GM12878 (cell line): ENCODE measurements around the gene DCTN2. TPM values are rescaled to one million over a fixed set of nuclear protein-coding genes. Genes with fewer than 3 reads are reported as not detected.
A peak's percentile ranks its signal among the peaks of the same experiment; 100 is the strongest.

Experiments used
- ATAC-seq: fragments of 200-7000 bp; cut with Tn5 transposase; 3 replicates; pipeline ENCODE4 v1.9.1; 2020; ENCODE audit warnings: mild to moderate bottlenecking, moderate library complexity
- BruUV-seq: library from RNA; stranded (reverse); fragments of 400-500 nt; replicated peaks from 2 replicates; lab custom pipeline; 2021; lab: Mats Ljungman, UMichigan
- CTCF ChIA-PET: fragments of 300-600 bp; sonication (Branson Sonifier 250); formaldehyde crosslinking; extraction: SDS; loops from one replicate; lab custom pipeline; 2021; ENCODE audit warnings: inconsistent platforms; lab: Yijun Ruan, JAX
- POLR2A ChIA-PET: fragments of 350-600 bp; formaldehyde crosslinking; extraction: SDS; loops from one replicate; lab custom pipeline; 2021; ENCODE audit warnings: inconsistent platforms; lab: Charles Lee
- RAD21 ChIA-PET: fragments of 300-600 bp; sonication (Branson Sonifier 250); formaldehyde crosslinking; loops from one replicate; lab custom pipeline; 2023; ENCODE audit warnings: antibody characterized with exemption; ENCODE audit not compliant: unreplicated experiment; lab: Charles Lee
- SMC1A ChIA-PET: fragments of 300-600 bp; sonication (Branson Sonifier 250); formaldehyde crosslinking; loops from one replicate; lab custom pipeline; 2023; ENCODE audit not compliant: unreplicated experiment, uncharacterized antibody; lab: Charles Lee
- DNase-seq: peaks from one replicate; pipeline ENCODE4 v3.0.0-alpha.2; 2011; ENCODE audit warnings: low read depth, low spot score
- FAIRE-seq: peaks from 3 replicates; lab custom pipeline; 2011; peaks lifted over from hg19 to GRCh38; lab: Jason Lieb, UNC
- H2AFZ ChIP-seq: 2 replicates; pipeline ENCODE4 v1.6.0; 2011; ENCODE audit warnings: low read depth, low read length, control low read depth; ENCODE audit not compliant: control insufficient read depth
- H3K27ac ChIP-seq: 2 replicates; pipeline ENCODE4 v1.5.1; 2011; ENCODE audit warnings: control low read depth; ENCODE audit not compliant: control insufficient read depth, insufficient read depth
- H3K27me3 ChIP-seq, 2 experiments: replicated peaks in 1 of 2; 2 replicates each; pipeline versions ENCODE4 v1.6.0 to v1.6.1; 2011; ENCODE audit warnings: low read length in 1 of 2; ENCODE audit not compliant: control insufficient read depth in 2 of 2, insufficient read depth in 2 of 2
- H3K36me3 ChIP-seq, 2 experiments: 2 replicates each; pipeline ENCODE4 v1.5.1; 2011; ENCODE audit warnings: low read length in 1 of 2; ENCODE audit not compliant: control insufficient read depth in 2 of 2, insufficient read depth in 2 of 2
- H3K4me1 ChIP-seq: 2 replicates; pipeline ENCODE4 v1.6.1; 2011; ENCODE audit warnings: mild to moderate bottlenecking, low read length, moderate library complexity, mixed read lengths; ENCODE audit not compliant: control insufficient read depth, insufficient read depth
- H3K4me2 ChIP-seq: 2 replicates; pipeline ENCODE4 v1.6.0; 2011; ENCODE audit warnings: control low read depth; ENCODE audit not compliant: control insufficient read depth, insufficient read depth
- H3K4me3 ChIP-seq: fragments of 200-600 bp; sonication (generic); 2 replicates; pipeline ENCODE4 v1.5.1; 2016
- H3K79me2 ChIP-seq: 2 replicates; pipeline ENCODE4 v1.6.0; 2011; ENCODE audit warnings: low read length; ENCODE audit not compliant: control insufficient read depth, insufficient read depth
- H3K9ac ChIP-seq: 2 replicates; pipeline ENCODE4 v1.8.0; 2011; ENCODE audit warnings: low read length, control low read depth, mixed read lengths; ENCODE audit not compliant: control insufficient read depth, insufficient read depth
- H3K9me3 ChIP-seq: replicated peaks from 3 replicates; pipeline ENCODE4 v1.5.1; 2011; ENCODE audit warnings: mild to moderate bottlenecking, low read length; ENCODE audit not compliant: control insufficient read depth, insufficient read depth
- H4K20me1 ChIP-seq: 2 replicates; pipeline ENCODE4 v1.6.0; 2011; ENCODE audit not compliant: control insufficient read depth, insufficient read depth
- HDGF ChIP-seq: fragments of 450-650 bp; IDR thresholded peaks from 2 replicates; pipeline ENCODE4 v1.6.1; 2016; ENCODE audit warnings: antibody characterized with exemption
- KAT2A ChIP-seq: conservative IDR thresholded peaks from 2 replicates; pipeline ENCODE4 v1.6.1; 2011; ENCODE audit warnings: low read depth, low read length; ENCODE audit not compliant: control insufficient read depth
- POLR2A ChIP-seq: IDR thresholded peaks from 2 replicates; pipeline ENCODE4 v1.6.1; 2011; ENCODE audit warnings: low read depth, mild to moderate bottlenecking, low read length
- SUZ12 ChIP-seq: fragments of 200-600 bp; sonication (generic); IDR thresholded peaks from one replicate; pipeline ENCODE4 v1.6.1; 2018; ENCODE audit warnings: antibody characterized with exemption, mild to moderate bottlenecking; ENCODE audit not compliant: unreplicated experiment
- TCF12 ChIP-seq: IDR thresholded peaks from 2 replicates; pipeline ENCODE4 v1.6.1; 2011; ENCODE audit warnings: low read depth, mild to moderate bottlenecking, low read length
- WGBS: methylation state at CpG from one replicate; pipeline ENCODE4 v1.1.6; 2016; ENCODE audit warnings: low lambda C conversion rate; ENCODE audit not compliant: insufficient replicate concordance, insufficient coverage; ENCODE audit errors: missing lambda C conversion rate; 5-methylcytosine and 5-hydroxymethylcytosine counted together
- in situ Hi-C: fragments of 300-500 bp; cut with MboI; formaldehyde crosslinking; loops from 9 replicates; pipeline ENCODE4 v1.14.3; 2018; ENCODE audit warnings: mixed read lengths
- intact Hi-C: fragments of 100-400 bp; cut with micrococcal nuclease; formaldehyde crosslinking; loops from one replicate; pipeline ENCODE4 v1.14.2; 2022; ENCODE audit not compliant: unreplicated experiment
- polyA plus RNA-seq, 11 experiments: library from polyadenylated mRNA; depleted of rRNA in 4 of 11; unstranded in 6 of 11; stranded (reverse) in 5 of 11; fragments of >200 nt; fragmentation: Nextera tagmentation in 4 of 11; fragmentation: Illumina TruSeq in 1 of 11; extraction: Ambion mirVana in 4 of 11; extraction: Trizol in 1 of 11; gene quantifications; 1 replicate in 1 of 11; 2 replicates in 10 of 11; pipeline versions ENCODE4 v1.2.1 to v1.2.3, GENCODE V29; 2011 to 2016; ENCODE audit warnings: inconsistent platforms in 2 of 11, missing spikeins in 2 of 11, low read depth in 1 of 11
- total RNA-seq, 4 experiments: library from RNA; depleted of rRNA in 3 of 4; stranded (reverse); fragments of >200 nt in 3 of 4; fragmentation: Illumina TruSeq in 1 of 4; extraction: Trizol in 1 of 4; gene quantifications; 2 replicates each; pipeline versions ENCODE4 v1.2.1 to v1.2.3, GENCODE V29; 2013 to 2021

DCTN2 gene
- total and polyA plus RNA-seq, 10 of the 15 experiments (the other 5 are each of a cell fraction or from before 2014, with no cell fraction given) = 32.3 to 171 (median 100) TPM

GRCh38 chr12:57488402-57489156 lies 58.4 kb downstream of the DCTN2 start:
- in situ Hi-C loops = no loop called here
- H3K79me2 ChIP-seq = peaks cover 17% of the 10 kb centered on the region
- CTCF ChIA-PET = interaction anchor here (0.9 to 1.8 kb wide), 3 partner anchors 11 to 30 kb away, joined by 3 to 6 read pairs (median 5); no protein-coding TSS in a partner anchor

More at GRCh38 chr12:57488402-57489156, 58.4 kb downstream of the DCTN2 start:
- RAD21 ChIA-PET = interaction anchor here (0.6 to 1.2 kb wide), 2 partner anchors 12 to 35 kb away, joined by 3 read pairs; no protein-coding TSS in a partner anchor
- intact Hi-C loops = no loop called here
- peak overlapping the region; percentile 74 for H3K9ac ChIP-seq
- DNase-seq (no peak), FAIRE-seq (no peak), ATAC-seq (peak; percentile 10; the same call in 2 of the 3 replicates)
- peak overlapping the region; percentile 97 for H3K4me3 ChIP-seq
- H3K9me3 ChIP-seq = no peaks in the 10 kb centered on the region
- TF ChIP-seq SUZ12 (no peak), TCF12 (peak; percentile 57; the same call in 1 of the 2 replicates), POLR2A (0 out of 2 replicates have a peak, but pooled peaks have one; percentile 9), HDGF (peak; percentile 55; the same call in 1 of the 2 replicates), KAT2A (no peak)
- H3K27me3 ChIP-seq = no peaks in the 10 kb centered on the region
- 28% methylated on average over 11 of the region's 11 CpGs for WGBS
- peak overlapping the region; percentile 58 for H3K4me2 ChIP-seq
- H2AFZ ChIP-seq = no peak overlapping the region
- H3K27ac ChIP-seq = peak overlapping the region; percentile 76
- SMC1A ChIA-PET = no interaction called here
- H3K36me3 ChIP-seq = peaks cover 6 to 19% of the 10 kb centered on the region in 2 experiments
- POLR2A ChIA-PET = interaction anchor here (0.6 to 1.6 kb wide), 3 partner anchors 10 to 56 kb away, joined by 3 to 5 read pairs (median 4); partner anchors contain the start of gene DDIT3
- no TSS peak for BruUV-seq
- H3K4me1 ChIP-seq = peaks cover 6% of the 10 kb centered on the region
- no peaks in the 10 kb centered on the region for H4K20me1 ChIP-seq
